HCT116 (cell line): ENCODE measurements around the gene MRPL37.

Experiments
- ATF3 ChIP-seq: IDR thresholded peaks from 2 replicates; pipeline ENCODE4 v1.6.1; 2012
- CTCF ChIP-seq, 3 experiments: fragments of 200-600 bp in 1 of 3; sonication (generic) in 1 of 3; IDR thresholded peaks in 2 of 3; conservative IDR thresholded peaks in 1 of 3; 2 replicates each; pipeline ENCODE4 v1.5.1; 2012 to 2017; ENCODE audit warnings: low read depth in 2 of 3, low read length in 2 of 3, antibody characterized with exemption in 1 of 3, borderline replicate concordance in 1 of 3, control low read depth in 1 of 3, mild to moderate bottlenecking in 1 of 3, mixed read lengths in 1 of 3, mixed run types in 1 of 3, moderate library complexity in 1 of 3; ENCODE audit not compliant: insufficient read depth in 1 of 3
- EGR1 ChIP-seq: IDR thresholded peaks from 2 replicates; pipeline ENCODE4 v1.6.1; 2012; ENCODE audit warnings: low read depth
- EZH2 ChIP-seq: fragments of 200-600 bp; sonication (generic); IDR thresholded peaks from 2 replicates; pipeline ENCODE4 v1.6.1; 2017; ENCODE audit warnings: antibody characterized with exemption, mixed run types
- EZH2phosphoT487 ChIP-seq: fragments of 200-600 bp; IDR thresholded peaks from 2 replicates; pipeline ENCODE4 v1.6.1; 2018; ENCODE audit warnings: antibody characterized with exemption, borderline replicate concordance
- JUND ChIP-seq: IDR thresholded peaks from 2 replicates; pipeline ENCODE4 v1.6.1; 2012
- MAX ChIP-seq: IDR thresholded peaks from 2 replicates; pipeline ENCODE4 v1.6.1; 2012
- POLR2A ChIP-seq: IDR thresholded peaks from 2 replicates; pipeline ENCODE4 v1.7.0; 2011; ENCODE audit warnings: borderline replicate concordance; ENCODE audit not compliant: insufficient read depth, insufficient read length; ENCODE audit errors: extremely low read depth
- POLR2AphosphoS5 ChIP-seq: IDR thresholded peaks from 2 replicates; pipeline ENCODE4 v1.6.1; 2011; ENCODE audit warnings: mild to moderate bottlenecking, low read depth, low read length, moderate library complexity
- RAD21 ChIP-seq: IDR thresholded peaks from 2 replicates; pipeline ENCODE4 v1.6.1; 2012; ENCODE audit warnings: low read depth, mild to moderate bottlenecking
- REST ChIP-seq: IDR thresholded peaks from 2 replicates; pipeline ENCODE4 v1.6.1; 2012; ENCODE audit warnings: low read depth
- TCF7L2 ChIP-seq: IDR thresholded peaks from 2 replicates; pipeline ENCODE4 v1.7.0; 2011; ENCODE audit warnings: borderline replicate concordance, inconsistent platforms; ENCODE audit not compliant: insufficient read depth, insufficient read length; ENCODE audit errors: extremely low read depth
- YY1 ChIP-seq: IDR thresholded peaks from 2 replicates; pipeline ENCODE4 v1.6.1; 2011; ENCODE audit warnings: low read length, low read depth, moderate library complexity, mild to moderate bottlenecking; ENCODE audit not compliant: insufficient replicate concordance; ENCODE audit errors: extremely low read depth
- ZFX ChIP-seq: fragments of 450-650 bp; IDR thresholded peaks from 2 replicates; pipeline ENCODE4 v1.6.1; 2017

GRCh38 chr1:54161495-54162168 is 38.3 kb upstream of the MRPL37 start:
- no peak for TF ChIP-seq POLR2A
- TF ChIP-seq POLR2AphosphoS5 = no peak
- no peak for TF ChIP-seq EZH2
- TF ChIP-seq JUND = no peak
- TF ChIP-seq CTCF (IDR thresholded peaks at IDR 0.05 in 2 of 3, conservative IDR thresholded peaks at IDR 0.05 in 1 of 3; ENCODE audit: borderline replicate concordance in 1 of 3, insufficient read depth in 1 of 3, low read depth in 2 of 3, low read length in 2 of 3) = no peak
- no peak for TF ChIP-seq REST
- TF ChIP-seq MAX = no peak
- TF ChIP-seq TCF7L2 = no peak
- no peak for TF ChIP-seq ZFX
- no peak for TF ChIP-seq ATF3
- TF ChIP-seq YY1 = no peak
- TF ChIP-seq EGR1 = no peak
- TF ChIP-seq RAD21 = no peak
- TF ChIP-seq EZH2phosphoT487 = no peak
